Osteoblast (primary cell): Measurements from ENCODE around the gene HSP90AB1. TPM values are rescaled to one million over a fixed set of nuclear protein-coding genes. Genes with fewer than 3 reads are reported as not detected.
A peak's percentile ranks its signal among the peaks of the same experiment; 100 is the strongest.

Experiments used
- DNase-seq: peaks from one replicate; pipeline ENCODE4 v3.0.0; 2011; ENCODE audit warnings: low spot score, mixed read lengths; ENCODE audit not compliant: insufficient read length; ENCODE audit errors: missing footprints
- H2AFZ ChIP-seq: 2 replicates; pipeline ENCODE4 v1.6.0; 2011; ENCODE audit warnings: mild to moderate bottlenecking, low read length
- H3K27ac ChIP-seq: 2 replicates; pipeline ENCODE4 v1.5.1; 2011; ENCODE audit warnings: mild to moderate bottlenecking, low read depth, low read length, moderate library complexity
- H3K27me3 ChIP-seq: 2 replicates; pipeline ENCODE4 v1.6.0; 2012; ENCODE audit warnings: mild to moderate bottlenecking, control low read depth, inconsistent platforms, low read length, moderate library complexity; ENCODE audit not compliant: insufficient read depth
- H3K36me3 ChIP-seq: 2 replicates; pipeline ENCODE4 v1.5.1; 2011; ENCODE audit warnings: mild to moderate bottlenecking, low read length, control low read depth, moderate library complexity; ENCODE audit not compliant: insufficient read depth
- H3K4me1 ChIP-seq: 2 replicates; pipeline ENCODE4 v1.5.1; 2011; ENCODE audit warnings: mild to moderate bottlenecking, low read length, control low read depth, moderate library complexity; ENCODE audit not compliant: insufficient read depth
- H3K4me2 ChIP-seq: 2 replicates; pipeline ENCODE4 v1.6.0; 2011; ENCODE audit warnings: mild to moderate bottlenecking, low read length; ENCODE audit not compliant: insufficient read depth
- H3K4me3 ChIP-seq: fragments of 200-600 bp; sonication (generic); 3 replicates; pipeline ENCODE4 v1.5.1; 2012; ENCODE audit warnings: mild to moderate bottlenecking, low read length, inconsistent platforms; ENCODE audit not compliant: insufficient read depth
- H3K79me2 ChIP-seq: 2 replicates; pipeline ENCODE4 v1.6.0; 2012; ENCODE audit warnings: mild to moderate bottlenecking, low read length, control low read depth, inconsistent platforms; ENCODE audit not compliant: insufficient read depth
- H3K9me3 ChIP-seq: 2 replicates; pipeline ENCODE4 v1.5.1; 2011; ENCODE audit warnings: low read depth, low read length, control low read depth
- H4K20me1 ChIP-seq: 2 replicates; pipeline ENCODE4 v1.6.0; 2012; ENCODE audit warnings: mild to moderate bottlenecking, low read length, control low read depth; ENCODE audit not compliant: insufficient read depth
- total RNA-seq: library from RNA; depleted of rRNA; stranded (reverse); fragments of >200 nt; gene quantifications from 2 replicates; pipeline ENCODE4 v1.2.3, GENCODE V29; 2012
- TF ChIP-seq, protein P1 (sequence below): IDR thresholded peaks from 2 replicates; pipeline ENCODE4 v1.5.1; 2011; ENCODE audit warnings: mild to moderate bottlenecking, low read depth, low read length, moderate library complexity; ENCODE audit errors: extremely low read depth

The HSP90AB1 gene
- total RNA-seq, 1 donor: 702 TPM

DNA sequence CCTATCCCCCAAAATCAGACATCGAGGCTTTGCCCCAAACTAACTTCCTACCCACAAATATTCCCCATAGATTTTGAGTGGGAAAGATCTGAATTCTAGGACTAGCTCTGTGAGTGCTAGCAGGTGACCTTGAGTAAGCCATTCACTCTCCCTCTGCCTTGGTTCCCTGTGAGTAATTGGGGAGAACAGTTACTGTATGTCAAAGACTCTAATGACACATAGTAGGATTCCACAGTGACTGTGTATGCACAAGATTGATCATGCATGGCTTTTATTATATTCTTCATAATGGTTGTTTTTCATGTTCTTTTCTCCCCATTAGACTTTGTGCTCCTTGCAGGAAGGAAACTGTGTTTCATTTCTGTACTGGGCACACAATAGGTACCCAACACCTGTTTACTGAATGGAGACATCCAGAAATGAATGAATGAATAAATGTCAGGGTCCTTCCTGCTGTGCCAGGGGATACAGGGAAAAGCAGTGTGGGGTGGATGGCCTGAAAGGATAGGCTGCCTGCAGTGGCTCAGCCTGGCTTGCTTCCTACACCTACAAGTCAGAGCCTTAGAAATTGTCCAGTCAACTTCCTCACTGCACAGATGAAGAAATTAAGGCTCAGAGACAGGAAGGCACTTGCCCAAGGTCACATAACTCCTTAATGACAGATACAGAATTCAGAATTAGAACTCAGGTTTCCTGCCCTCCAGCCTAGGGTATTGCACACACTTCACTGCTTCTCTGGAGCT lies 22.4 kb downstream of the HSP90AB1 start:
- no peak overlapping the region for H3K4me2 ChIP-seq
- H2AFZ ChIP-seq: no peak overlapping the region
- no peaks in the 10 kb centered on the region for H3K36me3 ChIP-seq
- H3K9me3 ChIP-seq: no peaks in the 10 kb centered on the region
- TF ChIP-seq, protein P1, sequence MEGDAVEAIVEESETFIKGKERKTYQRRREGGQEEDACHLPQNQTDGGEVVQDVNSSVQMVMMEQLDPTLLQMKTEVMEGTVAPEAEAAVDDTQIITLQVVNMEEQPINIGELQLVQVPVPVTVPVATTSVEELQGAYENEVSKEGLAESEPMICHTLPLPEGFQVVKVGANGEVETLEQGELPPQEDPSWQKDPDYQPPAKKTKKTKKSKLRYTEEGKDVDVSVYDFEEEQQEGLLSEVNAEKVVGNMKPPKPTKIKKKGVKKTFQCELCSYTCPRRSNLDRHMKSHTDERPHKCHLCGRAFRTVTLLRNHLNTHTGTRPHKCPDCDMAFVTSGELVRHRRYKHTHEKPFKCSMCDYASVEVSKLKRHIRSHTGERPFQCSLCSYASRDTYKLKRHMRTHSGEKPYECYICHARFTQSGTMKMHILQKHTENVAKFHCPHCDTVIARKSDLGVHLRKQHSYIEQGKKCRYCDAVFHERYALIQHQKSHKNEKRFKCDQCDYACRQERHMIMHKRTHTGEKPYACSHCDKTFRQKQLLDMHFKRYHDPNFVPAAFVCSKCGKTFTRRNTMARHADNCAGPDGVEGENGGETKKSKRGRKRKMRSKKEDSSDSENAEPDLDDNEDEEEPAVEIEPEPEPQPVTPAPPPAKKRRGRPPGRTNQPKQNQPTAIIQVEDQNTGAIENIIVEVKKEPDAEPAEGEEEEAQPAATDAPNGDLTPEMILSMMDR: no peak
- H3K27me3 ChIP-seq: peaks cover 43% of the 10 kb centered on the region
- peaks cover 7% of the 10 kb centered on the region for H3K4me1 ChIP-seq
- H3K27ac ChIP-seq: no peak overlapping the region
- no peak overlapping the region for H3K4me3 ChIP-seq
- peak; percentile 82 for DNase-seq
- H4K20me1 ChIP-seq: peaks cover 3% of the 10 kb centered on the region
- peaks cover 2% of the 10 kb centered on the region for H3K79me2 ChIP-seq

DNA sequence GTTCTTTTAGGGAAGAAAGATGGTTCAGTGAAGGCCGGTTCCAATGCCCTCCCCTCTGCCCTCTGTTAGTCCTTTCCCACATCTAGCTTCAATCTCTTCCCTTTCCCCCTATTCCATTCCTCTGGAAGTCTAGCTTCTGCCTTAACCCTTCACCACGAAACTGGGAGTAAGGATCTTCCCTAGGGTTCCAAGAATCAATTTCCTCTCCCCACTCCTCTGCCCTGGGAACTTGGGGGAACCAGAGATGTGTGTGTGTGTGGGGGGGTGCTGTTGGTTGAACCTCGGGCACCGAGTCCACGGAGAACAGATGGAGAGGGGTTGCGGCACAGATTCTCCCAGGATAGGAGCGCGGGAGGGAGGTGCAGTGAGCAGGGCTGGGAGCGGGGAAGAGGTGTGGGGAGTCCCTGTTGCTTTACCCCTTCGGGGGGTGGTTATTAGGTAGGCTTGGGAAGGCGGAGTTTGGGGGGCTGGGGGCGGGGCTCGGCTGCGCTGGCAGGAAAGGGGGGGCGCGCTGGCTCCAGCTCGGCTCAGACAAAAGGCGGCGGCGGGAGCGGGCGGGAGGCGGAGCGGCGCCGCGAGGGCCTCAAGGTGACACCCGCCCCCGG lies 23.1 kb downstream of the HSP90AB1 start, which contains the start of gene TMEM151B:
Gene TMEM151B, plus strand, starts transcription at position 530 of the 605 bp plus-strand sequence. CDS start 293 bp downstream, outside the sequence.
- no peaks in the 10 kb centered on the region for H4K20me1 ChIP-seq
- no peak within 1 kb of the TSS for H3K4me2 ChIP-seq
- TF ChIP-seq, protein P1: no peak
- H3K4me3 ChIP-seq: no peak within 1 kb of the TSS
- peaks cover 45% of the 10 kb centered on the region for H3K27me3 ChIP-seq
- peak; percentile 82 for DNase-seq
- H3K4me1 ChIP-seq: peaks cover under 1% of the 10 kb centered on the region
- no peaks in the 10 kb centered on the region for H3K36me3 ChIP-seq
- no peaks in the 10 kb centered on the region for H3K79me2 ChIP-seq
- no peaks in the 10 kb centered on the region for H3K9me3 ChIP-seq
- H2AFZ ChIP-seq: no peak within 1 kb of the TSS
- no peak within 1 kb of the TSS for H3K27ac ChIP-seq

DNA sequence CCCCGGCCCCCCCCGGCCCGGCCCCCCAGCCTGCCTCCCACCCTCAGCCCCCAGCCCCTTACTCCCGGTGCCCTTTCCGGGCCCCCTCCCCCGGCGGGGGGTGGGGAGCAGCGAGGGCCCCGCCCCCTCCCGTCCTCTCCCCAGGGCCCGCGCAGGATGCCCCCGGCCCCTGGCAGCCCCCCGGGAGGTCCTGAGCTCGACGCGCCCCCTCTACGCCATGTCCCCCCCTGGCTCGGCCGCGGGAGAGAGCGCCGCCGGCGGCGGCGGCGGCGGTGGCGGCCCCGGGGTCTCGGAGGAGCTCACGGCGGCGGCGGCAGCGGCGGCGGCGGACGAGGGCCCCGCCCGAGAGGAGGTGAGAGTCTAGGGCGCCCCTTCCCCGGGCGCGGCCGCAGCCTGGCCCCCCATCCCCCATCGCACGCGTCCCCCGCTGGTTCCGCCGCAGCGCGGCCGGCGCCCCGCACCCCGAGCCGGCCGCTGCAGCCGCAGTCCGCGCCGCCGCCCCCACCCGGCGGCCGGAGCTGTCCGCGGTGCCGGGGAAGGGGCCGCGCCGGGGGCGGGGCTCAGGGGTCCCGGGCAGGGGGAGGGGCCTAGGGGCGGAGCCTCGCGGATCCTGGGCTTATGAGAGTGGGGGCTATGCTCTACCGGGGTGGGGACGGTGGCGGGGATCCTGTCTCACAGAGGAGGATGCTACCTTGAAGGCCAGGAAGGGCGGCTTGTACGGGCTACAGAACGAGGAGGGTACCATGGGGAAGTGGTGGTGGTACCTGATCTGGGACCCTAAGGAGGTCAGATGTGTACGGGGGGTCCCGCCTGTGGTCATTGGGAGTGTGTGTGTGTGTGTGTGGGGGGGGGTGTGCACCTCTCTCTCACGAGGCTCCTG lies 23.9 kb downstream of the HSP90AB1 start:
- peaks cover 45% of the 10 kb centered on the region for H3K27me3 ChIP-seq
- DNase-seq: peak; percentile 91
- no peaks in the 10 kb centered on the region for H3K79me2 ChIP-seq
- H3K4me2 ChIP-seq: no peak overlapping the region
- no peak overlapping the region for H2AFZ ChIP-seq
- H3K4me1 ChIP-seq: no peaks in the 10 kb centered on the region
- TF ChIP-seq, protein P1: no peak
- H3K27ac ChIP-seq: no peak overlapping the region
- no peaks in the 10 kb centered on the region for H3K36me3 ChIP-seq
- no peaks in the 10 kb centered on the region for H4K20me1 ChIP-seq
- H3K9me3 ChIP-seq: no peaks in the 10 kb centered on the region
- H3K4me3 ChIP-seq: no peak overlapping the region
